ENCODE measurements around the gene LSR. TPM values are rescaled to one million over a fixed set of nuclear protein-coding genes. Genes with fewer than 3 reads are reported as not detected.

The LSR gene
- total RNA-seq, 2 donors from 2014 or later, result 119 to 202 TPM

DNA sequence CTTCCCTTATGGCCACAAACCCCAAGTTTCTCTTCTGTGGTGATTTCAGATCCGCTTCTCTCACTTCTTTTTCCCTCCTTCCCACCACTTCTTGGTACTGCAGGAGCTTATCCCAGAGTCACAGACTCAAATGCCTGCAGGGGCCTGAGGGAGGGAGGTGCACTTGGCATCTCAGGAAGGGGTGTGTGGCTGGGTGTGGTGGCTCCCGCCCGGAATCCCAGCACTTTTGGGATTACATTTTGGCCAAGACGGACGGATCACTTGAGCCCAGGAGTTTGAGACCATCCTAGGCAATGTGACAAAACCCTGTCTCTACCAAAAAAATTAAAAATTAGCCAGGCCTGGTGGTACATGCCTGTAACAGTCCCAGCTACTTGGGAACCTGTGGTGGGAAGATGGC is 25.5 kb downstream of the LSR start:
- peaks cover 11 to 35% of the 10 kb centered on the region in 2 donors for H3K36me3 ChIP-seq
- no peak for DNase-seq (ENCODE audit: low spot score)
- H3K27me3 ChIP-seq (replicated peaks; ENCODE audit: insufficient read depth), result no peaks in the 10 kb centered on the region
- H3K4me1 ChIP-seq (replicated peaks), result no peaks in the 10 kb centered on the region
- WGBS, result 86% methylated on average over 5 of the region's 5 CpGs
- no peak overlapping the region for H3K4me3 ChIP-seq
- no peaks in the 10 kb centered on the region for H3K9me3 ChIP-seq
- intact Hi-C loops (cut with DNase I), result loop anchor here (10.0 kb wide), 1 partner anchor 220 kb away; the partner anchor contains the start of gene KRTDAP
- no peak overlapping the region for H3K27ac ChIP-seq
- TF ChIP-seq POLR2AphosphoS5 (IDR thresholded peaks at IDR 0.05) (no peak), POLR2A (IDR thresholded peaks at IDR 0.05) (no peak)
- TF ChIP-seq, protein P1, sequence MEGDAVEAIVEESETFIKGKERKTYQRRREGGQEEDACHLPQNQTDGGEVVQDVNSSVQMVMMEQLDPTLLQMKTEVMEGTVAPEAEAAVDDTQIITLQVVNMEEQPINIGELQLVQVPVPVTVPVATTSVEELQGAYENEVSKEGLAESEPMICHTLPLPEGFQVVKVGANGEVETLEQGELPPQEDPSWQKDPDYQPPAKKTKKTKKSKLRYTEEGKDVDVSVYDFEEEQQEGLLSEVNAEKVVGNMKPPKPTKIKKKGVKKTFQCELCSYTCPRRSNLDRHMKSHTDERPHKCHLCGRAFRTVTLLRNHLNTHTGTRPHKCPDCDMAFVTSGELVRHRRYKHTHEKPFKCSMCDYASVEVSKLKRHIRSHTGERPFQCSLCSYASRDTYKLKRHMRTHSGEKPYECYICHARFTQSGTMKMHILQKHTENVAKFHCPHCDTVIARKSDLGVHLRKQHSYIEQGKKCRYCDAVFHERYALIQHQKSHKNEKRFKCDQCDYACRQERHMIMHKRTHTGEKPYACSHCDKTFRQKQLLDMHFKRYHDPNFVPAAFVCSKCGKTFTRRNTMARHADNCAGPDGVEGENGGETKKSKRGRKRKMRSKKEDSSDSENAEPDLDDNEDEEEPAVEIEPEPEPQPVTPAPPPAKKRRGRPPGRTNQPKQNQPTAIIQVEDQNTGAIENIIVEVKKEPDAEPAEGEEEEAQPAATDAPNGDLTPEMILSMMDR (IDR thresholded peaks at IDR 0.05), result no peak

GRCh38 chr19:35276706-35277281 is 28.0 kb downstream of the LSR start:
- Histone ChIP-seq H3K27me3 (replicated peaks; ENCODE audit: insufficient read depth) (no peaks in the 10 kb centered on the region), H3K4me3 (no peak overlapping the region), H3K9me3 (no peaks in the 10 kb centered on the region), H3K4me1 (replicated peaks) (no peaks in the 10 kb centered on the region), H3K36me3 (peaks cover 11 to 22% of the 10 kb centered on the region in 2 donors), H3K27ac (no peak overlapping the region)
- WGBS, result 94% methylated on average over 28 of the region's 28 CpGs
- TF ChIP-seq POLR2A (IDR thresholded peaks at IDR 0.05) (no peak), POLR2AphosphoS5 (IDR thresholded peaks at IDR 0.05) (no peak)
- TF ChIP-seq, protein P1 (IDR thresholded peaks at IDR 0.05), result no peak
- DNase-seq (ENCODE audit: low spot score), result no peak
- intact Hi-C loops (cut with DNase I), result loop anchor here (10.0 kb wide), 1 partner anchor 218 kb away; the partner anchor contains the start of gene KRTDAP

- WGBS, result 88% methylated on average over 42 of the region's 45 CpGs
- Histone ChIP-seq H3K36me3 (peaks cover 5 to 11% of the 10 kb centered on the region in 2 donors), H3K27me3 (replicated peaks; ENCODE audit: insufficient read depth) (no peaks in the 10 kb centered on the region), H3K4me3 (no peak overlapping the region), H3K27ac (no peak overlapping the region), H3K4me1 (replicated peaks) (no peaks in the 10 kb centered on the region), H3K9me3 (no peaks in the 10 kb centered on the region)
- TF ChIP-seq POLR2A (IDR thresholded peaks at IDR 0.05) (no peak), POLR2AphosphoS5 (IDR thresholded peaks at IDR 0.05) (no peak)
- TF ChIP-seq, protein P1 (IDR thresholded peaks at IDR 0.05), result no peak
- intact Hi-C loops (cut with DNase I), result loop anchor here (10.0 kb wide), 1 partner anchor 216 kb away; the partner anchor contains the start of gene KRTDAP
- no peak for DNase-seq (ENCODE audit: low spot score)
Measured at GRCh38 chr19:35278578-35279284, 29.9 kb downstream of the LSR start.

DNA sequence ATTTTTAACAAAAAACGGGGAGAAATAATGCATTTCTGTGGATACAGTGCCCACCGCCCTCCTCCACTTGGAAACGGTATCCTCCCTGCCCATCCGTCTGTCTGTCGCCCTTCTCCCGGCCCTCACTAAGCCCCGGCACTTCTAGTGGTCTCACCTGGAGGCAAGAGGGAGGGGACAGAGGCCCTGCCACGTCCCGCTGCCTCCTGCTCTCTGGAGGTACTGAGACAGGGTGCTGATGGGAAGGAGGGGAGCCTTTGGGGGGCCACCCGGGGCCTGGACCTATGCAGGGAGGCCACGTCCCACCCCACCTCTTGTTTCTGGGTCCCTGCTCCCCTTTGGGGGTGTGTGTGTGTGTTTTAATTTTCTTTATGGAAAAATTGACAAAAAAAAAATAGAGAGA is 30.6 kb downstream of the LSR start:
- peaks cover 5 to 11% of the 10 kb centered on the region in 2 donors for H3K36me3 ChIP-seq

More for the DNA sequence above, 30.6 kb downstream of the LSR start:
- WGBS, result 77% methylated on average over 11 of the region's 11 CpGs
- TF ChIP-seq, protein P1 (IDR thresholded peaks at IDR 0.05), result no peak
- TF ChIP-seq POLR2A (IDR thresholded peaks at IDR 0.05), result no peak
- no peak for TF ChIP-seq POLR2AphosphoS5 (IDR thresholded peaks at IDR 0.05)
- Histone ChIP-seq H3K27me3 (replicated peaks; ENCODE audit: insufficient read depth) (no peaks in the 10 kb centered on the region), H3K4me1 (replicated peaks) (no peaks in the 10 kb centered on the region), H3K27ac (no peak overlapping the region), H3K9me3 (no peaks in the 10 kb centered on the region), H3K4me3 (no peak overlapping the region)
- DNase-seq (ENCODE audit: low spot score), result no peak
- intact Hi-C loops (cut with DNase I), result loop anchor here (10.0 kb wide), 1 partner anchor 215 kb away; the partner anchor contains the start of gene KRTDAP

All from prostate gland (tissue), 2 donors.